PC-9 (cell line): ENCODE data around the gene ZFAND3.

Experiments used
- EZH2 ChIP-seq: fragments of 200-600 bp; sonication (generic); IDR thresholded peaks from 2 replicates; pipeline ENCODE4 v1.8.0; 2017; ENCODE audit warnings: antibody characterized with exemption, low read depth
- TF ChIP-seq, protein P1 (sequence below): fragments of 200-600 bp; sonication (generic); conservative IDR thresholded peaks from 2 replicates; pipeline ENCODE4 v1.6.1; 2017; ENCODE audit warnings: mixed run types, antibody characterized with exemption, mild to moderate bottlenecking, moderate library complexity

DNA sequence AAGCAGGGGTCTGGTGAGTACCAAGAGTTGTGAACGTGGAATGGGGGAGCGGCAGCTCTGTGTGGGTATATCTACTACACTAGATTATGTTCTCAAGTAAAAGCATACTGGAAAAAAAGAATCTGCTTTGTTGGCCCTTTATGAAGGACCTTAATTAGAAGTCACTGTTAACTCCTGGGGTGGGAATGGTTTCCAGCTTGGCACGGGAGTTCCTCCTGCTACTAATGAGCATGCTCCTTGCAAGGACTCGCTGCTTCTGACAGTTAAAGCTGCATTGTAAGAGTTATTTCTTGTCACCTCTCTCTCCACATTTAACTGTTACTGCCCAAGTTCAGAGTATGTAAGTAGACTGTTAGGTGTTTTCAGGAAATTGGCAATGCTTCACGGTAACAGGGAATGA, 292.7 kb downstream of the ZFAND3 start:
- TF ChIP-seq, protein P1, sequence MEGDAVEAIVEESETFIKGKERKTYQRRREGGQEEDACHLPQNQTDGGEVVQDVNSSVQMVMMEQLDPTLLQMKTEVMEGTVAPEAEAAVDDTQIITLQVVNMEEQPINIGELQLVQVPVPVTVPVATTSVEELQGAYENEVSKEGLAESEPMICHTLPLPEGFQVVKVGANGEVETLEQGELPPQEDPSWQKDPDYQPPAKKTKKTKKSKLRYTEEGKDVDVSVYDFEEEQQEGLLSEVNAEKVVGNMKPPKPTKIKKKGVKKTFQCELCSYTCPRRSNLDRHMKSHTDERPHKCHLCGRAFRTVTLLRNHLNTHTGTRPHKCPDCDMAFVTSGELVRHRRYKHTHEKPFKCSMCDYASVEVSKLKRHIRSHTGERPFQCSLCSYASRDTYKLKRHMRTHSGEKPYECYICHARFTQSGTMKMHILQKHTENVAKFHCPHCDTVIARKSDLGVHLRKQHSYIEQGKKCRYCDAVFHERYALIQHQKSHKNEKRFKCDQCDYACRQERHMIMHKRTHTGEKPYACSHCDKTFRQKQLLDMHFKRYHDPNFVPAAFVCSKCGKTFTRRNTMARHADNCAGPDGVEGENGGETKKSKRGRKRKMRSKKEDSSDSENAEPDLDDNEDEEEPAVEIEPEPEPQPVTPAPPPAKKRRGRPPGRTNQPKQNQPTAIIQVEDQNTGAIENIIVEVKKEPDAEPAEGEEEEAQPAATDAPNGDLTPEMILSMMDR = no peak
- TF ChIP-seq EZH2 = no peak
